ENCODE results near the gene HARBI1.

HARBI1 gene

GRCh38 chr11:46574656-46575055 is 42.4 kb downstream of the HARBI1 start:
- no peak for TF ChIP-seq CTCF (IDR thresholded peaks at IDR 0.05; ENCODE audit: low read depth, low read length, missing control alignments)
- H3K4me3 ChIP-seq (replicated peaks; ENCODE audit: low read depth, low read length), result no peak overlapping the region
- no peak for DNase-seq (ENCODE audit: extremely low read depth, low read depth)

GRCh38 chr11:46570790-46571398 is 46.1 kb downstream of the HARBI1 start:
- no peak for DNase-seq (ENCODE audit: extremely low read depth, low read depth)
- TF ChIP-seq CTCF (IDR thresholded peaks at IDR 0.05; ENCODE audit: low read depth, low read length, missing control alignments), result no peak
- no peak overlapping the region for H3K4me3 ChIP-seq (replicated peaks; ENCODE audit: low read depth, low read length)

GRCh38 chr11:46565232-46565840 is 51.7 kb downstream of the HARBI1 start:
- no peak overlapping the region for H3K4me3 ChIP-seq (replicated peaks; ENCODE audit: low read depth, low read length)
- no peak for DNase-seq (ENCODE audit: extremely low read depth, low read depth)
- no peak for TF ChIP-seq CTCF (IDR thresholded peaks at IDR 0.05; ENCODE audit: low read depth, low read length, missing control alignments)

- no peak overlapping the region for H3K4me3 ChIP-seq (replicated peaks; ENCODE audit: low read depth, low read length)
- DNase-seq (ENCODE audit: extremely low read depth, low read depth), result no peak
- TF ChIP-seq CTCF (IDR thresholded peaks at IDR 0.05; ENCODE audit: low read depth, low read length, missing control alignments), result no peak
These were observed 52.6 kb downstream of the HARBI1 start for GRCh38 chr11:46564459-46564858.

- H3K4me3 ChIP-seq (replicated peaks; ENCODE audit: low read depth, low read length), result no peak overlapping the region
- TF ChIP-seq CTCF (IDR thresholded peaks at IDR 0.05; ENCODE audit: low read depth, low read length, missing control alignments), result no peak
- no peak for DNase-seq (ENCODE audit: extremely low read depth, low read depth)
These were observed 54.5 kb downstream of the HARBI1 start for GRCh38 chr11:46562527-46562926.

GRCh38 chr11:46560300-46560991 is 56.6 kb downstream of the HARBI1 start:
- H3K4me3 ChIP-seq (replicated peaks; ENCODE audit: low read depth, low read length), result peak overlapping the region; percentile 12; the same call in 1 of the 2 replicates
- DNase-seq (ENCODE audit: extremely low read depth, low read depth), result no peak
- TF ChIP-seq CTCF (IDR thresholded peaks at IDR 0.05; ENCODE audit: low read depth, low read length, missing control alignments), result no peak

All from HFF-Myc (cell line).